SK-N-SH treated with all-trans-retinoic acid at 6 μM for 48 hours (cell line): ENCODE results near the gene SLC6A6.

ENCODE experiments used
- OSR1 ChIP-seq: fragments of 250-450 bp; sonication (Bioruptor Pico); IDR thresholded peaks from 2 replicates; pipeline ENCODE4 v1.8.0; 2022; ENCODE audit warnings: moderate library complexity, mild to moderate bottlenecking, inconsistent platforms
- RARB ChIP-seq: fragments of 250-450 bp; sonication (Bioruptor Pico); IDR thresholded peaks from 2 replicates; pipeline ENCODE4 v1.8.0; 2021; ENCODE audit warnings: mild to moderate bottlenecking, moderate library complexity
- TOX ChIP-seq: fragments of 250-450 bp; sonication (Bioruptor Pico); IDR thresholded peaks from 2 replicates; pipeline ENCODE4 v1.8.0; 2021; ENCODE audit warnings: mild to moderate bottlenecking, moderate library complexity, borderline replicate concordance
- ZC3H10 ChIP-seq: fragments of 250-450 bp; sonication (Bioruptor Pico); IDR thresholded peaks from 2 replicates; pipeline ENCODE4 v1.5.1; 2021; ENCODE audit warnings: mild to moderate bottlenecking, moderate library complexity
- ZFP3 ChIP-seq: fragments of 250-450 bp; sonication (Bioruptor Pico); IDR thresholded peaks from 2 replicates; pipeline ENCODE4 v1.5.0; 2020; ENCODE audit warnings: mild to moderate bottlenecking, moderate library complexity
- ZFP30 ChIP-seq: fragments of 450-650 bp; formaldehyde crosslinking; IDR thresholded peaks from 2 replicates; pipeline ENCODE4 v1.5.0; 2022; ENCODE audit warnings: mild to moderate bottlenecking, moderate library complexity
- ZNF565 ChIP-seq: fragments of 450-650 bp; formaldehyde crosslinking; conservative IDR thresholded peaks from 2 replicates; pipeline ENCODE4 v1.5.0; 2020; ENCODE audit warnings: low read depth, mild to moderate bottlenecking, moderate library complexity
- ZNF8 ChIP-seq: fragments of 450-650 bp; formaldehyde crosslinking; IDR thresholded peaks from 2 replicates; pipeline ENCODE4 v1.5.0; 2020; ENCODE audit warnings: mild to moderate bottlenecking, moderate library complexity
- TF ChIP-seq, protein P1 (sequence below): fragments of 250-450 bp; sonication (Bioruptor Pico); IDR thresholded peaks from 2 replicates; pipeline ENCODE4 v1.8.0; 2021; ENCODE audit warnings: low read depth, mild to moderate bottlenecking, moderate library complexity, borderline replicate concordance
- TF ChIP-seq, protein P2 (sequence below): fragments of 250-450 bp; sonication (Bioruptor Pico); IDR thresholded peaks from 2 replicates; pipeline ENCODE4 v1.8.0; 2020; ENCODE audit warnings: mild to moderate bottlenecking, moderate library complexity, borderline replicate concordance
- TF ChIP-seq, protein P3 (sequence below): fragments of 250-450 bp; sonication (Bioruptor Pico); IDR thresholded peaks from 2 replicates; pipeline ENCODE4 v1.5.1; 2021; ENCODE audit warnings: mild to moderate bottlenecking, moderate library complexity

DNA sequence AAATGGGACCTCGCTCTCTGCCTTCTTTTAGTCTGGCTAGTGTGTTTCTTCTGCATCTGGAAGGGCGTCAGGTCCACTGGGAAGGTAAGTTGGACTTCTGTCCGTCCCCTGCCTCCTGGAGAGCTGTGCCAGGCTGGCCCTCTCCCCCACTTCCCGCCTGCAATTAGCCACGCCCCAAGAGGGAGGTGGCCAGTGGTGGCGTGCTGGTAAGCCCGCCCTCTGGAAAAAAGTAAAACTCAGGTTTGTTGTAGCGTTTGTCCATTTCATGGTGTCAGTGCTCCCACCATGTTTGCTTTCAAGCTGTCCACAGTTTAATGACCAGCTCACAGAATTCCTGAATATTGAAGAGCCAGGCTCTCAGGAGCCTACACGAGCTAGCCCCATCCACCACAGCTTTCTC, 55.6 kb downstream of the SLC6A6 start:
- TF ChIP-seq OSR1 (CRISPR knock-in tag), result no peak
- no peak for TF ChIP-seq ZFP30 (CRISPR knock-in tag)
- TF ChIP-seq, protein P1, sequence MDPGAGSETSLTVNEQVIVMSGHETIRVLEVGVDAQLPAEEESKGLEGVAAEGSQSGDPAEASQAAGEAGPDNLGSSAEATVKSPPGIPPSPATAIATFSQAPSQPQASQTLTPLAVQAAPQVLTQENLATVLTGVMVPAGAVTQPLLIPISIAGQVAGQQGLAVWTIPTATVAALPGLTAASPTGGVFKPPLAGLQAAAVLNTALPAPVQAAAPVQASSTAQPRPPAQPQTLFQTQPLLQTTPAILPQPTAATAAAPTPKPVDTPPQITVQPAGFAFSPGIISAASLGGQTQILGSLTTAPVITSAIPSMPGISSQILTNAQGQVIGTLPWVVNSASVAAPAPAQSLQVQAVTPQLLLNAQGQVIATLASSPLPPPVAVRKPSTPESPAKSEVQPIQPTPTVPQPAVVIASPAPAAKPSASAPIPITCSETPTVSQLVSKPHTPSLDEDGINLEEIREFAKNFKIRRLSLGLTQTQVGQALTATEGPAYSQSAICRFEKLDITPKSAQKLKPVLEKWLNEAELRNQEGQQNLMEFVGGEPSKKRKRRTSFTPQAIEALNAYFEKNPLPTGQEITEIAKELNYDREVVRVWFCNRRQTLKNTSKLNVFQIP (CRISPR knock-in tag), result no peak
- no peak for TF ChIP-seq ZFP3 (CRISPR knock-in tag)
- no peak for TF ChIP-seq ZNF8 (CRISPR knock-in tag)
- TF ChIP-seq, protein P2, sequence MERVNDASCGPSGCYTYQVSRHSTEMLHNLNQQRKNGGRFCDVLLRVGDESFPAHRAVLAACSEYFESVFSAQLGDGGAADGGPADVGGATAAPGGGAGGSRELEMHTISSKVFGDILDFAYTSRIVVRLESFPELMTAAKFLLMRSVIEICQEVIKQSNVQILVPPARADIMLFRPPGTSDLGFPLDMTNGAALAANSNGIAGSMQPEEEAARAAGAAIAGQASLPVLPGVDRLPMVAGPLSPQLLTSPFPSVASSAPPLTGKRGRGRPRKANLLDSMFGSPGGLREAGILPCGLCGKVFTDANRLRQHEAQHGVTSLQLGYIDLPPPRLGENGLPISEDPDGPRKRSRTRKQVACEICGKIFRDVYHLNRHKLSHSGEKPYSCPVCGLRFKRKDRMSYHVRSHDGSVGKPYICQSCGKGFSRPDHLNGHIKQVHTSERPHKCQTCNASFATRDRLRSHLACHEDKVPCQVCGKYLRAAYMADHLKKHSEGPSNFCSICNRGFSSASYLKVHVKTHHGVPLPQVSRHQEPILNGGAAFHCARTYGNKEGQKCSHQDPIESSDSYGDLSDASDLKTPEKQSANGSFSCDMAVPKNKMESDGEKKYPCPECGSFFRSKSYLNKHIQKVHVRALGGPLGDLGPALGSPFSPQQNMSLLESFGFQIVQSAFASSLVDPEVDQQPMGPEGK (CRISPR knock-in tag), result no peak
- no peak for TF ChIP-seq TOX
- TF ChIP-seq, protein P3, sequence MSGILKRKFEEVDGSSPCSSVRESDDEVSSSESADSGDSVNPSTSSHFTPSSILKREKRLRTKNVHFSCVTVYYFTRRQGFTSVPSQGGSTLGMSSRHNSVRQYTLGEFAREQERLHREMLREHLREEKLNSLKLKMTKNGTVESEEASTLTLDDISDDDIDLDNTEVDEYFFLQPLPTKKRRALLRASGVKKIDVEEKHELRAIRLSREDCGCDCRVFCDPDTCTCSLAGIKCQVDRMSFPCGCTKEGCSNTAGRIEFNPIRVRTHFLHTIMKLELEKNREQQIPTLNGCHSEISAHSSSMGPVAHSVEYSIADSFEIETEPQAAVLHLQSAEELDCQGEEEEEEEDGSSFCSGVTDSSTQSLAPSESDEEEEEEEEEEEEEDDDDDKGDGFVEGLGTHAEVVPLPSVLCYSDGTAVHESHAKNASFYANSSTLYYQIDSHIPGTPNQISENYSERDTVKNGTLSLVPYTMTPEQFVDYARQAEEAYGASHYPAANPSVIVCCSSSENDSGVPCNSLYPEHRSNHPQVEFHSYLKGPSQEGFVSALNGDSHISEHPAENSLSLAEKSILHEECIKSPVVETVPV, result no peak
- no peak for TF ChIP-seq ZC3H10 (CRISPR knock-in tag)
- no peak for TF ChIP-seq RARB (CRISPR knock-in tag)
- no peak for TF ChIP-seq ZNF565 (CRISPR knock-in tag)
